ENCODE data around the gene C10orf53.

C10orf53 gene, protein sequence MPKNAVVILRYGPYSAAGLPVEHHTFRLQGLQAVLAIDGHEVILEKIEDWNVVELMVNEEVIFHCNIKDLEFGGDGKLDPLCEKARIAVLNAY

GRCh38 chr10:49679480-49679893 is at the start of gene C10orf53:
Gene C10orf53, plus strand, starts transcription at chr10:49679651. Its CDS starts 47 bp downstream, at chr10:49679698.
- no peak for DNase-seq

GRCh38 chr10:49631975-49632374 is 47.5 kb upstream of the C10orf53 start:
- DNase-seq: no peak

DNA sequence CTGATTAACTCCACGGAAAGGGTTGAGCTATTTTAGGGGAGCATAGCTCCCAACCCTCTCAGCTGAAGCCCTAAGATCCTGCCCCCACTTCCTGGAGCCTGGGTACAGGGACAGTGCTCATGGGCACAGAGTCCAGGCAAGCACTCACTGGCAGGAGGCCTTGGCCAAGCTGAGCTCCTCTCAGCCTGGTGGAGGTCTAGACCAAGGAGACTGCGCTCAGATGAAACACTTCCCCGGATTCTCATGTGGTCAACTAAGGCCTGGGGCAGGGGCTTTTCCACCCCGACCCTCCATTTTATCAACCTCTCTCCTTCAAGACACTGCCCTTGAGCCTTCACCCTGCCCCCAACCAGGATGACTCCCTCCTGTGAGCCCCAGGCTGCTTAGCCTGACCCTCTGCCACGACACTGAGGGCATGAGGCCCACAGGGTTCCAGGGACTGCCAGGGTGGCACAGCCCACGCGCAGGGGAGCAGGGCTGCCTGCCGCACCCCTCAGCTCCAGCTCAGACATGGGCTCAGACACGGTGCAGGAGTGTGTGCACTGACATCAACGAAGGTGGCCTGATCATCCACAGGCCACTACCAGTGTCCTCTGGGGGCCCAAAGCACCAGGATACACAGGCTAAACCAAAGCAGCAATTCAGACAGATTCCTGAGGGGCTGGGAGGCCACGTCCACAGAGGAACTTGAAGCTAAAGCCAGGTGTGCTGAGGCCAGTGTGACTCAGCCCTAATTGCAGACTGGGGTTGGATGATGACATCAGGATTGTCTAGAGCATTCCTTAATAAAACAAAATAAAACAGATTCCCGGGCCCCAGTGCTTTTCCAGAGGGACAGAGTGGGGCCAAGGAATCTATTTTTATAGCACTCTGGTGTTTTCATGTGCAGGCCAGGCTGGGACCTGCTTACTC is 46.8 kb upstream of the C10orf53 start:
- DNase-seq: no peak

- no peak for DNase-seq
These were observed 46.0 kb upstream of the C10orf53 start for GRCh38 chr10:49633327-49634068.

DNA sequence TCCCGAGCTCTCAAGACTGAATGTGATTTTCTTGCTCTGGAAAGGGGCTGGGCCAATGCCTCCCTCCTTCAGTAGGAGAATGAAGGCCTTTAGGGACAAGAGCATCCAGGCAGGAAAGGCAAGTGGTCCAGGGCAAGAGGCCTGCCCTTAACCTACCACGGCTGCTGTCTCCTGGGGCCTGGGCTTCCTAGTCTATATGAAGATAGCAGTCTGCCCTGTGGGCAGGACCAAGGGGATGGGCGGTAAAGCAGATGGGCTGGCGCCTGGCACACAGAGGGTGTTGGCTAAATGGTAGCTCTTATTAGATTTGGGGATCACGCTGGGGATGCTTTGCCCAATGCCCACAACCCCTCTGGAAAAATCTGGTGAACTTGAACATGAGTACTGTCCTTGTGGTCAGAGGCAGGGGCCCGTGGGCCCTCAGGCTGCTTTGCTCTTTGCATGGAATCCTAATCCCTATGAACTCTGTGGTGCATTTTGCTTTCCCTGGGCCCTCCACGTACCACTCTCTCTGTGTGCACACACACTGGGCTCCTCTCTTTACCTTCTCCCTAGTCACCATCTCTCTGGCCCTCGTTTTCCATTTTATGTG is 45.3 kb upstream of the C10orf53 start:
- no peak for DNase-seq

GRCh38 chr10:49642311-49642710 is 37.1 kb upstream of the C10orf53 start:
- DNase-seq: no peak

DNA sequence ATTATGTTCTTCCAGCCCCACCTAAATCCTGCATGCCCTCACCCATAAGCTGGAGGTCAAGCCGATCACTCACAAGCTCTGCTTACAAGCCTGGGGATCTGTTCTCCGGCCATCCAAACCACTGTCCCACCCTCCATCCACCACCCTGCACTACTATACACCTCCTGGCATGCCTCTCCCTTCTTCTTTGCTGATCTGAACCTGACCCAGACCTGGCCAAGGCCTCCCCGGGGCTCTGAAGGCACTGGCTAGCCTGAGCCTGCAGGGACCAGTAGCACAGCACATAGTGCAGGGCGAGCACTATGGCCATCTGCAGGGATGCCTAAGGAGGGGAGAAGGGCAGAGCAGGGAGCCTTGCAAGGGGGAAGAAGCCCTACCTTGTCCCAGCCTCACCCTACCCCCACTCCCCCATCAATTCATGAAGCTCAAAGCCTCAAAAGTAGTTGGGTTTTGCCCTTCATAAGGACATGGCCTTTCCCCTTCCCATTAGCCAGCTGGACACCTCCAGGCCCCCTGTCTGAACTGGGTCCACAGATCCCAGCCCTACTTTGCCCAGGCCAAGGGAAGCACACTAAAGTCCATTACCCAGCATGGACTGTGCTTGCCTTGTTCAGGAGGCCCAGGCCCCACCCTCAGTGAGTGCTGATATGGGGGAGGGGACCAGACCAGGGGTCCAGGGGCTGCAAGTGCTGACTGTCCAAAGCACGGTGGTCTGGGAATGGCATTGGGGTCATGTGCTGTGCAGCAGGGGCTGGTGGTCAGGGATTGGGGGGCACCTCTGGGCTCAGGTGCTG is 36.0 kb upstream of the C10orf53 start:
- no peak for DNase-seq

DNA sequence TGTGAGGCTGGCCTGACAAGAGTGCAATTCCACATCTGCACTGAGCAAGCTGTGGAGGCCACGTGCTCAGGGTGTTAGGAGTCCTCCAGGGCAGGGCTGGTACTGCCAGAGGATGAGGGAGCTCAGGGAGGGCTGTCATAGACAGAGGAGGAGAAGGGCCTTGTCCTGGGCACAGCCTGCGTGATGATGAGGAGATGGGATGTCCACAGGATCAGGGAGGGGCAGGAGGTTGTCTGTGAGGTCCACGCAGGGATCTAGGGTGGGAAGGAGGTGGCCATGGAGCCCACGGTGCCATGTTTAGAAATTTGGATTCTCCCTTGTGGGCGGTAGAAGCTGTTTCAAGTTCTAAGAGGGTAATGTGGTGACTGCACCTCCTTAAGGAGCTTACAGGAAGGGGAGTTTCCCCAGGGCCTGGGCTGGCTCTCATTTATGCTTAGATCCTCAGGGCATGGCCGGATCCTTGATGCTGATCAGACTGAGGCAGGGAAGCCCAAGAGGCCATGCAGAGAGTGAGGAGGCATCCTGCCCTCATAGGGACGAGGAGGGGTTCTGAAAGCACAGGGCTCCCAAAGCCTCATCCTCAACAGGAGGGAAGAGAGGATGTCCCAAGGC is 35.3 kb upstream of the C10orf53 start:
- no peak for DNase-seq

GRCh38 chr10:49645417-49645816 is 34.0 kb upstream of the C10orf53 start:
- no peak for DNase-seq

- no peak for DNase-seq
These were observed 33.3 kb upstream of the C10orf53 start for GRCh38 chr10:49645871-49646870.

GRCh38 chr10:49647554-49647953 is 31.9 kb upstream of the C10orf53 start:
- DNase-seq: no peak

DNA sequence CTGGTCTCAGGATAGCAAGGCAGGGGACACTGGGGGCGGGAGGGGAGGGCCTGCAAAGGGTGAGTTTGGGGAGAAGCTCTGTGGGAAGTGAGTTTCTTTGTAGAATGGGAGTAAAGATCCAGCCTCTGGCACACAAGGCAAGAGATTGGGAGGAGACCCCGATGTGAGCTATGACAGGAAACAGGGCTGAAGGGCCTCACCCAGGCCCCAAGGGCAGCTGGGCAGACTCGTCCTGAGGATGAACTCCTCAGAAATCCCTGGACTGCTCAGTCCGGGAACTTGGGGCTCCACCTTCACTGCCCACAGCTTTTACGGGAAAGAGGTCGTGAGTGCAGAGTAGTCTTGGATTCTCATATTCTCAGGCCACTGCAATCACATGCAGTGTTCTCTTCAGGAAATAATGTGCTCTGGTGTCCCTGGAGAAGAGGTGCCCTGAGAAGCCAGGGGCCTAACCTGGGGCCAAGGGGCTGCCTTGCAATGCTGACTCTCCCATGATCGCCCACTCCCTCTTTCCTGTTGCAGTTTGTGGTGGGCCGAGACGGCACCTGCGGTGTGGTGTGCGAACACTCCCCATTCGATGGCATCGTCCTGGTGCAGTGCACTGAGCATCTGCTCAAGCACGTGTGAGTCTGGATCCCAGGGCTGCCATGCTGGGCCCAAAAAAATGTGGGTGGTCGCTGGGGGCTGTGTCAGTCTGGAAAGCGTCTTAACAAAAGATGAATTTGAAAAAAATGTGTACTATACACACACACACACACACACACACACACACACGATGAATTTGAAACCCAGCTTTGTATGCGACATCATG is 31.3 kb upstream of the C10orf53 start:
- DNase-seq: no peak

GRCh38 chr10:49649294-49649693 is 30.2 kb upstream of the C10orf53 start:
- no peak for DNase-seq

- no peak for DNase-seq
These were observed 29.3 kb upstream of the C10orf53 start for GRCh38 chr10:49649936-49650723.

GRCh38 chr10:49650724-49651034 is 28.8 kb upstream of the C10orf53 start:
- no peak for DNase-seq

- DNase-seq: no peak
These were observed 28.2 kb upstream of the C10orf53 start for GRCh38 chr10:49651039-49651835.

GRCh38 chr10:49651917-49652316 is 27.5 kb upstream of the C10orf53 start:
- DNase-seq: no peak

Measured in activated T-cell treated with anti-CD3 and anti-CD28 coated beads for 4 hours (primary cell).